Lung (tissue), 12 donors: Measurements from ENCODE around the gene NT5DC3. TPM values are rescaled to one million over a fixed set of nuclear protein-coding genes. Genes with fewer than 3 reads are reported as not detected.
A peak's percentile ranks its signal among the peaks of the same experiment; 100 is the strongest.

Experiments
- ATAC-seq: fragments of 200-7000 bp; cut with Tn5 transposase; one replicate; pipeline ENCODE4 v1.9.1; 2020; ENCODE audit warnings: moderate number of reproducible peaks; ENCODE audit not compliant: insufficient read depth, low FRiP score
- DNase-seq, 3 donors: peaks; one replicate each; pipeline ENCODE4 v3.0.0-alpha.2; 2013 to 2017
- H3K27ac ChIP-seq, 2 donors: one replicate each; pipeline ENCODE4 v1.5.1; 2013; ENCODE audit warnings: mild to moderate bottlenecking in 2 of 2, moderate library complexity in 2 of 2, control low read depth in 1 of 2, inconsistent platforms in 1 of 2, low read depth in 1 of 2, low read length in 1 of 2
- H3K27me3 ChIP-seq, 3 donors: one replicate each; pipeline ENCODE4 v1.5.1; 2013; ENCODE audit warnings: low read length in 2 of 3; ENCODE audit not compliant: control insufficient read depth in 3 of 3, insufficient read depth in 3 of 3
- H3K36me3 ChIP-seq, 4 donors: one replicate each; pipeline ENCODE4 v1.5.1; 2013; ENCODE audit warnings: low read length in 4 of 4, mild to moderate bottlenecking in 1 of 4, moderate library complexity in 1 of 4; ENCODE audit not compliant: control insufficient read depth in 4 of 4, insufficient read depth in 4 of 4
- H3K4me1 ChIP-seq, 5 donors: one replicate each; pipeline ENCODE4 v1.5.1; 2013; ENCODE audit warnings: low read length in 5 of 5, mild to moderate bottlenecking in 2 of 5, moderate library complexity in 1 of 5; ENCODE audit not compliant: control insufficient read depth in 5 of 5, insufficient read depth in 5 of 5
- H3K4me3 ChIP-seq: one replicate; pipeline ENCODE4 v1.5.1; 2013; ENCODE audit warnings: mild to moderate bottlenecking, control low read depth, moderate library complexity
- H3K9ac ChIP-seq, 2 donors: one replicate each; pipeline ENCODE4 v1.5.1; 2013; ENCODE audit warnings: low read length in 2 of 2, control low read depth in 1 of 2; ENCODE audit not compliant: insufficient read depth in 1 of 2
- H3K9me3 ChIP-seq, 4 donors: one replicate each; pipeline ENCODE4 v1.5.1; 2013; ENCODE audit warnings: low read length in 3 of 4, mild to moderate bottlenecking in 1 of 4, moderate library complexity in 1 of 4; ENCODE audit not compliant: control insufficient read depth in 4 of 4, insufficient read depth in 3 of 4
- CTCF ChIP-seq: IDR thresholded peaks from 2 replicates; pipeline ENCODE4 v1.5.1; 2012; ENCODE audit warnings: mild to moderate bottlenecking; ENCODE audit errors: control extremely low read depth, extremely low read depth
- WGBS, 2 donors: extraction: QIAGEN DNeasy Blood & Tissue Kit; methylation state at CpG; one replicate each; pipeline ENCODE4 v1.1.7; 2013; 5-methylcytosine and 5-hydroxymethylcytosine counted together
- polyA plus RNA-seq, 2 donors: library from polyadenylated mRNA; stranded (reverse); fragments of 200-250 nt; gene quantifications; one replicate each; pipeline ENCODE4 v1.2.1, GENCODE V29; 2013
- total RNA-seq, 2 donors: library from RNA; depleted of rRNA in 1 of 2; stranded (reverse); fragments of >200 nt in 1 of 2; gene quantifications; one replicate each; pipeline ENCODE4 v1.2.1, GENCODE V29; 2014 to 2021
- donor health status: control.
- donor health status: control.
- donor health status: Bipolar disorder and iron deficiency.
- donor health status: healthy.
- donor health status: DM: yes; HTN: yes; CAD: no.

Gene NT5DC3
- total and polyA plus RNA-seq, 4 donors = 0.93 to 12.3 (median 3.6) TPM

GRCh38 chr12:103829092-103829491 is 11.9 kb downstream of the NT5DC3 start:
- Histone ChIP-seq H3K27me3 (no peaks in the 10 kb centered on the region), H3K36me3 (no peaks in the 10 kb centered on the region), H3K9me3 (peaks cover 0 to 2% (median 0%) of the 10 kb centered on the region in 4 donors), H3K4me3 (no peak overlapping the region), H3K9ac (no peak overlapping the region), H3K27ac (no peak overlapping the region), H3K4me1 (peaks cover 0 to 12% (median 0%) of the 10 kb centered on the region in 5 donors)
- ATAC-seq (no peak), DNase-seq (peak in 2 of 3 donors; percentile 33 to 60)
- no peak for TF ChIP-seq CTCF

GRCh38 chr12:103827911-103828391 is 13.1 kb downstream of the NT5DC3 start:
- DNase-seq (no peak), ATAC-seq (no peak)
- no peak for TF ChIP-seq CTCF
- Histone ChIP-seq H3K27me3 (no peaks in the 10 kb centered on the region), H3K9me3 (peaks cover 0 to 2% (median 0%) of the 10 kb centered on the region in 4 donors), H3K36me3 (no peaks in the 10 kb centered on the region), H3K27ac (no peak overlapping the region), H3K4me1 (peaks cover 0 to 6% (median 0%) of the 10 kb centered on the region in 5 donors), H3K9ac (no peak overlapping the region), H3K4me3 (no peak overlapping the region)
- WGBS, 2 donors = 57 to 71% methylated on average over 2 of the region's 2 CpGs

GRCh38 chr12:103824845-103825244 is 16.2 kb downstream of the NT5DC3 start:
- 66 to 75% methylated on average over 3 of the region's 3 CpGs for WGBS, 2 donors
- no peak for TF ChIP-seq CTCF
- ATAC-seq (no peak), DNase-seq (no peak)
- Histone ChIP-seq H3K27ac (no peak overlapping the region), H3K27me3 (no peaks in the 10 kb centered on the region), H3K4me3 (no peak overlapping the region), H3K36me3 (no peaks in the 10 kb centered on the region), H3K9me3 (peaks cover 0 to 6% (median 3%) of the 10 kb centered on the region in 4 donors), H3K4me1 (peaks cover 0 to 3% (median 0%) of the 10 kb centered on the region in 5 donors), H3K9ac (no peak overlapping the region)

- no peak overlapping the region for H3K4me3 ChIP-seq
- H3K27ac ChIP-seq = no peak overlapping the region
- TF ChIP-seq CTCF = no peak
- no peaks in the 10 kb centered on the region for H3K27me3 ChIP-seq
- WGBS, 2 donors = 94 to 95% methylated on average over 3 of the region's 3 CpGs
- DNase-seq = no peak
- H3K9me3 ChIP-seq = peaks cover 0 to 6% (median 3%) of the 10 kb centered on the region in 4 donors
- ATAC-seq = no peak
- peaks cover 0 to 3% (median 0%) of the 10 kb centered on the region in 5 donors for H3K4me1 ChIP-seq
- no peak overlapping the region for H3K9ac ChIP-seq
- H3K36me3 ChIP-seq = no peaks in the 10 kb centered on the region
Observed at GRCh38 chr12:103824290-103824689, 16.7 kb downstream of the NT5DC3 start.
